Keratinocyte (primary cell): Measurements from ENCODE around the gene FAM228A.

Experiments used
- EZH2 ChIP-seq: IDR thresholded peaks from one replicate; pipeline ENCODE4 v1.6.1; 2012; ENCODE audit warnings: inconsistent platforms, mild to moderate bottlenecking, low read length, moderate library complexity
- TF ChIP-seq, protein P1 (sequence below), 3 experiments: IDR thresholded peaks in 1 of 3; conservative IDR thresholded peaks in 1 of 3; optimal IDR thresholded peaks in 1 of 3; 2 replicates in 2 of 3; 3 replicates in 1 of 3; pipeline versions ENCODE3 to v1.5.1; 2011; ENCODE audit warnings: low read length in 3 of 3, mild to moderate bottlenecking in 3 of 3, moderate library complexity in 2 of 3, control low read depth in 1 of 3, inconsistent platforms in 1 of 3; ENCODE audit not compliant: insufficient read depth in 2 of 3; ENCODE audit errors: extremely low read depth in 1 of 3

GRCh38 chr2:24191156-24191555, 16.3 kb downstream of the FAM228A start:
- TF ChIP-seq, protein P1, sequence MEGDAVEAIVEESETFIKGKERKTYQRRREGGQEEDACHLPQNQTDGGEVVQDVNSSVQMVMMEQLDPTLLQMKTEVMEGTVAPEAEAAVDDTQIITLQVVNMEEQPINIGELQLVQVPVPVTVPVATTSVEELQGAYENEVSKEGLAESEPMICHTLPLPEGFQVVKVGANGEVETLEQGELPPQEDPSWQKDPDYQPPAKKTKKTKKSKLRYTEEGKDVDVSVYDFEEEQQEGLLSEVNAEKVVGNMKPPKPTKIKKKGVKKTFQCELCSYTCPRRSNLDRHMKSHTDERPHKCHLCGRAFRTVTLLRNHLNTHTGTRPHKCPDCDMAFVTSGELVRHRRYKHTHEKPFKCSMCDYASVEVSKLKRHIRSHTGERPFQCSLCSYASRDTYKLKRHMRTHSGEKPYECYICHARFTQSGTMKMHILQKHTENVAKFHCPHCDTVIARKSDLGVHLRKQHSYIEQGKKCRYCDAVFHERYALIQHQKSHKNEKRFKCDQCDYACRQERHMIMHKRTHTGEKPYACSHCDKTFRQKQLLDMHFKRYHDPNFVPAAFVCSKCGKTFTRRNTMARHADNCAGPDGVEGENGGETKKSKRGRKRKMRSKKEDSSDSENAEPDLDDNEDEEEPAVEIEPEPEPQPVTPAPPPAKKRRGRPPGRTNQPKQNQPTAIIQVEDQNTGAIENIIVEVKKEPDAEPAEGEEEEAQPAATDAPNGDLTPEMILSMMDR (optimal IDR thresholded peaks at IDR 0.05 in 1 of 3, IDR thresholded peaks at IDR 0.05 in 1 of 3, conservative IDR thresholded peaks at IDR 0.05 in 1 of 3; ENCODE audit: extremely low read depth in 1 of 3, insufficient read depth in 2 of 3, low read length in 3 of 3) = no peak
- no peak for TF ChIP-seq EZH2
